IPS DF 6.9 (cell line): ENCODE results near the gene NME4.
"Not testable (repeated sequence)": the region's sequence is repeated elsewhere in the genome, so short reads cannot be mapped to it uniquely, and the experiment has no call there.

ENCODE experiments used
- DNase-seq: peaks from one replicate; pipeline ENCODE4 v3.0.0-alpha.2; 2013; ENCODE audit warnings: low read depth, low spot score
- H3K27ac ChIP-seq: one replicate; pipeline ENCODE4 v1.5.1; 2013; ENCODE audit warnings: low read length, control low read depth
- H3K27me3 ChIP-seq: 2 replicates; pipeline ENCODE4 v1.6.1; 2013; ENCODE audit warnings: mild to moderate bottlenecking, low read length; ENCODE audit not compliant: control insufficient read depth, insufficient read depth
- H3K36me3 ChIP-seq: 2 replicates; pipeline ENCODE4 v1.6.1; 2013; ENCODE audit warnings: low read length; ENCODE audit not compliant: control insufficient read depth, insufficient read depth
- H3K4me1 ChIP-seq: 2 replicates; pipeline ENCODE4 v1.6.1; 2013; ENCODE audit warnings: low read length; ENCODE audit not compliant: control insufficient read depth, insufficient read depth
- H3K4me3 ChIP-seq: 2 replicates; pipeline ENCODE4 v1.5.1; 2013; ENCODE audit warnings: mild to moderate bottlenecking, low read length
- H3K9me3 ChIP-seq: 2 replicates; pipeline ENCODE4 v1.6.1; 2013; ENCODE audit warnings: low read length, inconsistent platforms; ENCODE audit not compliant: control insufficient read depth, insufficient read depth
- WGBS: extraction: QIAGEN DNeasy Blood & Tissue Kit; methylation state at CpG from one replicate; pipeline ENCODE4 v1.1.7; 2013; ENCODE audit warnings: mixed read lengths, missing lambda C conversion rate; ENCODE audit not compliant: insufficient read length, insufficient coverage; 5-methylcytosine and 5-hydroxymethylcytosine counted together

NME4 gene

DNA sequence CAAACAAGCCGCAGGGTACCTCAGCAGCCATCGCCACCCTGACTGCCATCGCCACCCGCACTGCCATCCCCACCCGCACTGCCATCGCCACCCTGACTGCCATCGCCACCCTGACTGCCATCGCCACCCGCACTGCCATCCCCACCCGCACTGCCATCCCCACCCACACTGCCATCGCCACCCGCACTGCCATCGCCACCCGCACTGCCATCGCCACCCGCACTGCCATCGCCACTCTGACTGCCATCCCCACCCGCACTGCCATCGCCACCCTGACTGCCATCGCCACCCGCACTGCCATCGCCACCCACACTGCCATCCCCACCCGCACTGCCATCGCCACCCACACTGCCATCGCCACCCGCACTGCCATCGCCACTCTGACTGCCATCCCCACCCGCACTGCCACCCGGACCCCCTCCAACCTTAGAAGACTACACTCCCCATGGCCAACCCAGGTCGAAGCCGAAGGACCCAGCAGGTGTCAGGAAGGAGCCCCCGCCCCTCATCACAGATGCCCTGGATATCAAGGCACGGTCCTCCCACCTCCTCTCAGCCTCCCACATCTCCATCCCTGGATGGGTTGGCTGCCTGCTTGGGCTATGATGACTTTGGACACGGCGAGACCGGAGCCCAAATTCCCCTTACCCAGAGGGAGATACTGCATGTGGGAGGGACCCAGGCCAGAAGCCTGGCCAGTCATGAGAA lies 18.7 kb upstream of the NME4 start:
- H3K27ac ChIP-seq, DNase-seq, H3K9me3 ChIP-seq, H3K4me1 ChIP-seq, H3K27me3 ChIP-seq, H3K4me3 ChIP-seq: not testable (repeated sequence)
- H3K36me3 ChIP-seq: peaks cover 37% of the 10 kb centered on the region
- no CpG with 5 or more reads among the region's 36 CpGs for WGBS

DNA sequence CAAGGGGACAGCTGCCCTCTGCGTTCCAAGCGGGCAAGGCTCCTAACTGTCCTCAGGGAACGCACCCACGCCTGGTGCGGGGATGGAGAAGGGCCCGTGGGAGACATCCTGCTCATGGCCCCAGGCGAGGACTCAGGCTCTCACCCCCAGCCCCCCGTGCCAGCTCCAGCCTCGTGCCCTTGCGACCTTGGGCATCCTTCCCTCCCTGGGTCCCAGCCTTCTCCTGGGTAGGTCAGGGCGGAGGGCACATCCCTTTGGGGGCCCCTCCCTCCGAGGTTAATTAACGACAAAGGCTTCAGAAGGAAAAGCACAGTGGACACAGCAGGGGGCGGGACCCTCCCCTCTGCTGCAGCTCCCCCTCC lies 18.2 kb upstream of the NME4 start:
- no peak overlapping the region for H3K4me3 ChIP-seq
- H3K27me3 ChIP-seq: no peaks in the 10 kb centered on the region
- no peaks in the 10 kb centered on the region for H3K9me3 ChIP-seq
- no peak for DNase-seq
- H3K4me1 ChIP-seq: peaks cover 9% of the 10 kb centered on the region
- peaks cover 34% of the 10 kb centered on the region for H3K36me3 ChIP-seq
- H3K27ac ChIP-seq: no peak overlapping the region
- WGBS: no CpG with 5 or more reads among the region's 14 CpGs

- Histone ChIP-seq H3K4me1 (peaks cover 14% of the 10 kb centered on the region), H3K27me3 (no peaks in the 10 kb centered on the region), H3K9me3 (no peaks in the 10 kb centered on the region), H3K36me3 (peaks cover 28% of the 10 kb centered on the region), H3K4me3 (no peak overlapping the region), H3K27ac (no peak overlapping the region)
- WGBS: no CpG with 5 or more reads among the region's 16 CpGs
- DNase-seq: no peak
Measured at GRCh38 chr16:379183-379960, 17.6 kb upstream of the NME4 start.

GRCh38 chr16:379961-380761 lies 16.8 kb upstream of the NME4 start:
- Histone ChIP-seq H3K4me3 (peak overlapping the region; percentile 89; the same call in 1 of the 2 replicates), H3K27ac (no peak overlapping the region), H3K4me1 (peaks cover 14% of the 10 kb centered on the region), H3K27me3 (no peaks in the 10 kb centered on the region), H3K9me3 (no peaks in the 10 kb centered on the region), H3K36me3 (peaks cover 21% of the 10 kb centered on the region)
- no peak for DNase-seq
- no CpG with 5 or more reads among the region's 27 CpGs for WGBS

GRCh38 chr16:380762-381011 lies 16.3 kb upstream of the NME4 start:
- DNase-seq: no peak
- Histone ChIP-seq H3K27me3 (no peaks in the 10 kb centered on the region), H3K4me3 (peak overlapping the region; percentile 89), H3K27ac (no peak overlapping the region), H3K36me3 (peaks cover 19% of the 10 kb centered on the region), H3K9me3 (no peaks in the 10 kb centered on the region), H3K4me1 (peaks cover 14% of the 10 kb centered on the region)
- WGBS: no CpG with 5 or more reads among the region's 12 CpGs

GRCh38 chr16:381012-381788 lies 15.8 kb upstream of the NME4 start:
- peaks cover 14% of the 10 kb centered on the region for H3K4me1 ChIP-seq
- WGBS: no CpG with 5 or more reads among the region's 73 CpGs
- H3K4me3 ChIP-seq: peak overlapping the region; percentile 89
- DNase-seq: no peak
- no peaks in the 10 kb centered on the region for H3K27me3 ChIP-seq
- H3K9me3 ChIP-seq: no peaks in the 10 kb centered on the region
- H3K36me3 ChIP-seq: peaks cover 14% of the 10 kb centered on the region
- H3K27ac ChIP-seq: no peak overlapping the region

DNA sequence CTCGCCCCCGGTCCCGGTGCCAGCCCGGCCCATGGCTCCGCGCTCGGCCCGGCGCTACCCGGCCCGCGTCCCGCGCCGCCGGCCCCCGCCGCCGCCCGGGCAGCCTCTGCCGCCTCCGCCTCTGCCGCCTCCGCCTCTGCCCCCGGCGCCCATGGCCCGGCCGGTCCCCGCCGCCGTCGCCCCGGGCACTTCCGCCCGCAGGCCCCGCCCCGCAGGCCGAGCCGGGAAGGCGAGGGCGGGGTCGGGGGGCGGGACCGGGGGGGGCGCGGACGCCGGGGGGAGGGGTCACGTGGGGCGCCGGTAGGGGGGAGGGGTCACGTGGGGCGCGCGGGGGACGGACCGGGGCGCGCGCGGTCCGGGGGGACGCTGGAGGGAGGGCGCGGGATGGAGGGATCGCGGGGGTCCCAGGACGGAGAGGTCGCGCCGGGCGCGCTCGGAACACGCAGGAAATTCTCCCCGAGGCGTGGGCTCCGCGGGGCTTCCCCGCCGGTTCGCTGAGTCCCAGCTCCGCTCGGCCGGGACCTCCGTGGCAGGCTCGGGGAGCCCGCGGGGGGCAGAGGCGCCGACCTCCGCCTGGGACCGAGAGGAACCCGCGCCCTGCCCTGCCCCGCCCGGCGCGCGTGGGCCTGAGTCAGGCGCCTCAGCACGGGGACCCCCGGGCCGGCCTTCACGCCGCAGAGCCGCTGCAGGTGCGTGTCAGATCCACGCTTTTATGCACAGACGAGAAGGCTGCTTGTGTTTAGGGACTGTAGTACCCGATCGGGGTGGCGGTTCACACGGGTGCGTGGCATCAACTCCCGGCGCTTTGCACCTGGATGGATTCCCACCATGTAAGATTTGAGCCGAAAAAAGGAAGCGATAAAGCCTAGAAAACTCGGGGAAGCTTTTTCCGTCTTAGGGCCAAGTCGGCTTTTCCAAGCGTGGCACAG lies 14.9 kb upstream of the NME4 start, which contains the start of gene PGAP6:
Gene PGAP6 (minus strand): TSS at position 190 of the 929 bp plus-strand sequence. CDS start 157 bp downstream, at position 33.
- DNase-seq: no peak
- H3K27me3 ChIP-seq: no peaks in the 10 kb centered on the region
- H3K4me3 ChIP-seq: peak within 1 kb of the TSS; percentile 89
- peaks cover 14% of the 10 kb centered on the region for H3K4me1 ChIP-seq
- H3K9me3 ChIP-seq: no peaks in the 10 kb centered on the region
- H3K27ac ChIP-seq: no peak within 1 kb of the TSS
- WGBS: no CpG with 5 or more reads among the region's 123 CpGs
- H3K36me3 ChIP-seq: peaks cover 5% of the 10 kb centered on the region

GRCh38 chr16:383326-384051 lies 13.5 kb upstream of the NME4 start:
- no CpG with 5 or more reads among the region's 33 CpGs for WGBS
- Histone ChIP-seq H3K9me3 (no peaks in the 10 kb centered on the region), H3K27me3 (no peaks in the 10 kb centered on the region), H3K4me3 (no peak overlapping the region; the same call in 1 of the 2 replicates), H3K27ac (no peak overlapping the region), H3K36me3 (no peaks in the 10 kb centered on the region), H3K4me1 (peaks cover 14% of the 10 kb centered on the region)
- DNase-seq: no peak

- Histone ChIP-seq H3K27ac (no peak overlapping the region), H3K27me3 (no peaks in the 10 kb centered on the region), H3K4me1 (peaks cover 5% of the 10 kb centered on the region; the same call in 1 of the 2 replicates), H3K36me3 (no peaks in the 10 kb centered on the region), H3K9me3 (no peaks in the 10 kb centered on the region), H3K4me3 (no peak overlapping the region)
- no peak for DNase-seq
- no CpG with 5 or more reads among the region's 19 CpGs for WGBS
Measured at GRCh38 chr16:386641-387156, 10.3 kb upstream of the NME4 start.
